Tibial nerve (tissue), 4 donors: ENCODE data around the gene DEF6. TPM values are rescaled to one million over a fixed set of nuclear protein-coding genes. Genes with fewer than 3 reads are reported as not detected.
"Not testable (repeated sequence)": the region's sequence is repeated elsewhere in the genome, so short reads cannot be mapped to it uniquely, and the experiment has no call there.

Experiments
- DNase-seq, 2 donors: peaks; one replicate each; pipeline ENCODE4 v3.0.0-alpha.2; 2019; ENCODE audit warnings: low spot score in 2 of 2
- H3K27ac ChIP-seq, 4 donors: fragments of 200-600 bp; sonication (generic) in 3 of 4; one replicate each; pipeline ENCODE4 v1.5.1; 2017 to 2019; ENCODE audit warnings: mild to moderate bottlenecking in 1 of 4
- H3K27me3 ChIP-seq, 2 donors: fragments of 200-600 bp; sonication (generic) in 1 of 2; one replicate each; pipeline versions ENCODE4 v1.5.1 to v1.6.0; 2017 to 2019
- H3K36me3 ChIP-seq, 3 donors: fragments of 200-600 bp; sonication (generic); one replicate each; pipeline ENCODE4 v1.5.1; 2018 to 2019
- H3K4me1 ChIP-seq, 4 donors: fragments of 200-600 bp; sonication (generic) in 3 of 4; one replicate each; pipeline ENCODE4 v1.5.1; 2017 to 2019
- H3K4me3 ChIP-seq, 4 donors: fragments of 200-600 bp; sonication (generic) in 3 of 4; one replicate each; pipeline ENCODE4 v1.5.1; 2017 to 2019; ENCODE audit warnings: mild to moderate bottlenecking in 1 of 4, moderate library complexity in 1 of 4
- H3K9me3 ChIP-seq, 4 donors: fragments of 200-600 bp; sonication (generic) in 3 of 4; one replicate each; pipeline ENCODE4 v1.5.1; 2017 to 2019
- EP300 ChIP-seq, 2 donors: sonication (generic); formaldehyde crosslinking; IDR thresholded peaks; one replicate each; pipeline ENCODE4 v1.6.1; 2017; ENCODE audit warnings: antibody characterized with exemption in 2 of 2, mild to moderate bottlenecking in 1 of 2
- POLR2A ChIP-seq, 2 donors: fragments of 450-650 bp; IDR thresholded peaks; one replicate each; pipeline ENCODE4 v1.6.1; 2017; ENCODE audit warnings: antibody characterized with exemption in 2 of 2, mild to moderate bottlenecking in 2 of 2, moderate library complexity in 2 of 2
- WGBS, 2 donors: methylation state at CpG; one replicate each; pipeline ENCODE4 v1.1.5; 2018; 5-methylcytosine and 5-hydroxymethylcytosine counted together
- total RNA-seq, 4 donors: library from RNA; depleted of rRNA; stranded (reverse); fragments of >200 nt; gene quantifications; one replicate each; pipeline ENCODE4 v1.1.0, GENCODE V29; 2016
- TF ChIP-seq, protein P1 (sequence below), 5 experiments: fragments of 200-600 bp in 3 of 5; fragments of 450-650 bp in 2 of 5; sonication (generic) in 3 of 5; IDR thresholded peaks; one replicate each; pipeline ENCODE4 v1.5.1; 2016 to 2019; ENCODE audit warnings: antibody characterized with exemption in 5 of 5, mild to moderate bottlenecking in 3 of 5, moderate library complexity in 2 of 5

Gene DEF6
- total RNA-seq, 4 donors from 2014 or later, result 3.3 to 21.9 (median 7.4) TPM

DNA sequence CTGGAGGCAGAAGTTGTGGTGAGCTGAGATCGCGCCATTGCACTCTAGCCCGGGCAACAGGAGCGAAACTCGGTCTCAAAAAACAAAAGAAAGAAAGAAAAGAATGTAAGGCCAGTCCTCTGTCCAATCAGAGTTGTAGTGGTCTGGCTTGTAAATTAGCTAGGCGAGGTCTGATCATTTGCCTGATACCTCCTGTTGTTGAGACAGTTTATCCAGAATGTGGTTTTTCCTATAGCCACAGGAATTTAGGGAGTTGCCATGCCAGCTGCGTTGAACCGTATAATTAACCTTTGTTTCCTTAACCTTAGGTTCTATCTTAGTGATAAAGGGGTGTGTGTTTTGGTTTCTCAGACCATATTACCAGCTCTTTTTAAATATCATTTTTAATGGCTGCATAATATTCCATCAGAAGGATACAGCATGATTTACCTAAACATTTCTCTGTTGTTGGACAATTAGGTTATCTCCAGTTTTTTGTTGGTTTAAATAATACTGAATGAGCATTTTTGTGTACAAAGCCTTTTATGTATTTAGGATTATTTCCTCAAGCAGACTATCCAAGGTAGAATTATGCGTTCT lies 33.0 kb downstream of the DEF6 start:
- WGBS, 2 donors, result 91 to 93% methylated on average over 9 of the region's 9 CpGs

DNA sequence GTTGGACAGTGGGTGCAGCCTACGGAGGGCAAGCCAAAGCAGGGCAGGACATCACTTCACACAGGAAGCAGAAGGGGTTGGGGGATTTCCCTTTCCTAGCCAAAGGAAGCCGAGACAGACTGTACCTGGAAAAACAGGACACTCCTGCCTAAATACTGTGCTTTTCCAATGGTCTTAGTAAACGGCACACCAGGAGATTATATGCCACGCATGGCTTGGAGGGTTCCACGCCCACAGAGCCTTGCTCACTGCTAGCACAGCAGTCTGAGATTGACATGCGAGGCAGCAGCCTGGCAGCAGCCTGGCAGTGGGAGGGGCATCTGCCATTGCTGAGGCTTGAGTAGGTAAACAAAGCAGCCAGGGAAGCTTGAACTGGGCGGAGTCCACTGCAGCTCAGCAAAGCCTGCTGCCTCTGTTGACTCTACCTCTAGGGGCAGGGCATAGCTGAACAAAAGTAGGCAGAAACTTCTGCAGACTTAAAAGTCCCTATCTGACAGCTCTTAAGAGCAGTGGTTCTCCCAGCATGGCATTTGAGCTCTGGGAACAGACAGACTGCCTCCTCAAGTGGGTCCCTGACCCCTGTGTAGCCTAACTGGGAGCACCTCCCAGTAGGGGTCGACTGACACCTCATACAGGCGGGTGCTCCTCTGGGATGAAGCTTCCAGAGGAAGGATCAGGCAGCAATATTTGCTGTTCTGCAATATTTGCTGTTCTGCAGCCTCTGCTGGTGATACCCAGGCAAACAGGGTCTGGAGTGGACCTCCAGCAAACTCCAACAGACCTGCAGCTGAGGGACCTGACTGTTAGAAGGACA lies 34.7 kb downstream of the DEF6 start:
- WGBS, 2 donors, result 78 to 92% methylated on average over 7 to 9 of the region's 9 CpGs
- not testable (repeated sequence) for H3K4me1 ChIP-seq, DNase-seq, H3K9me3 ChIP-seq, H3K27ac ChIP-seq, H3K36me3 ChIP-seq, H3K4me3 ChIP-seq, H3K27me3 ChIP-seq

More for the DNA sequence above, 33.0 kb downstream of the DEF6 start:
- H3K9me3 ChIP-seq, result no peaks in the 10 kb centered on the region
- H3K27ac ChIP-seq, result no peak overlapping the region
- no peaks in the 10 kb centered on the region for H3K36me3 ChIP-seq
- TF ChIP-seq POLR2A (IDR thresholded peaks at IDR 0.05) (no peak), EP300 (IDR thresholded peaks at IDR 0.05) (no peak)
- TF ChIP-seq, protein P1, sequence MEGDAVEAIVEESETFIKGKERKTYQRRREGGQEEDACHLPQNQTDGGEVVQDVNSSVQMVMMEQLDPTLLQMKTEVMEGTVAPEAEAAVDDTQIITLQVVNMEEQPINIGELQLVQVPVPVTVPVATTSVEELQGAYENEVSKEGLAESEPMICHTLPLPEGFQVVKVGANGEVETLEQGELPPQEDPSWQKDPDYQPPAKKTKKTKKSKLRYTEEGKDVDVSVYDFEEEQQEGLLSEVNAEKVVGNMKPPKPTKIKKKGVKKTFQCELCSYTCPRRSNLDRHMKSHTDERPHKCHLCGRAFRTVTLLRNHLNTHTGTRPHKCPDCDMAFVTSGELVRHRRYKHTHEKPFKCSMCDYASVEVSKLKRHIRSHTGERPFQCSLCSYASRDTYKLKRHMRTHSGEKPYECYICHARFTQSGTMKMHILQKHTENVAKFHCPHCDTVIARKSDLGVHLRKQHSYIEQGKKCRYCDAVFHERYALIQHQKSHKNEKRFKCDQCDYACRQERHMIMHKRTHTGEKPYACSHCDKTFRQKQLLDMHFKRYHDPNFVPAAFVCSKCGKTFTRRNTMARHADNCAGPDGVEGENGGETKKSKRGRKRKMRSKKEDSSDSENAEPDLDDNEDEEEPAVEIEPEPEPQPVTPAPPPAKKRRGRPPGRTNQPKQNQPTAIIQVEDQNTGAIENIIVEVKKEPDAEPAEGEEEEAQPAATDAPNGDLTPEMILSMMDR (IDR thresholded peaks at IDR 0.05), result no peak
- no peak overlapping the region for H3K4me3 ChIP-seq
- no peak for DNase-seq
- no peaks in the 10 kb centered on the region for H3K27me3 ChIP-seq
- H3K4me1 ChIP-seq, result no peaks in the 10 kb centered on the region

DNA sequence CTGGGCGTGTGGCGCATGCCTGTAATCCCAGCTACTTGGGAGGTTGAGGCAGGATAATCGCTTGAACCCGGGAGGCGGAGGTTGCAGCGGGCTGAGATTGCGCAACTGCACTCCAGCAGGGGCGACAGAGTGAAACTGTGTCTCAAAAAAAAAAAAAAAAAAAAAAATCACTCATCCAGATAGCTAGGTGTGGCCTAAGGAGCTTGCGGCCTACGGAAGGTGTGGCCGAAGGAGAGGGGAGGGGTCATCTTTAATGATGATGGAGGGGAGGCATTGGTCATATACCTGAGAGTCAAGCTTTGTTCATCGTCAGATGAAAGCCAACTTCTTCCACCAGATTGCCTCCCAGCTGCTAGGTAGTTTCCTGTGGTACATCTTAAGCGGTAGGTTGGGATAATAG lies 43.9 kb downstream of the DEF6 start:
- no peak for DNase-seq
- H3K9me3 ChIP-seq, result no peaks in the 10 kb centered on the region
- H3K4me3 ChIP-seq, result no peak overlapping the region
- 78 to 81% methylated on average over 13 of the region's 13 CpGs for WGBS, 2 donors
- peaks cover 0 to 10% (median 0%) of the 10 kb centered on the region in 3 donors for H3K36me3 ChIP-seq
- TF ChIP-seq, protein P1 (IDR thresholded peaks at IDR 0.05), result no peak
- TF ChIP-seq EP300 (IDR thresholded peaks at IDR 0.05) (no peak), POLR2A (IDR thresholded peaks at IDR 0.05) (no peak)
- no peak overlapping the region for H3K27ac ChIP-seq
- peaks cover 0 to 39% (median 16%) of the 10 kb centered on the region in 4 donors for H3K4me1 ChIP-seq
- H3K27me3 ChIP-seq, result no peaks in the 10 kb centered on the region

DNA sequence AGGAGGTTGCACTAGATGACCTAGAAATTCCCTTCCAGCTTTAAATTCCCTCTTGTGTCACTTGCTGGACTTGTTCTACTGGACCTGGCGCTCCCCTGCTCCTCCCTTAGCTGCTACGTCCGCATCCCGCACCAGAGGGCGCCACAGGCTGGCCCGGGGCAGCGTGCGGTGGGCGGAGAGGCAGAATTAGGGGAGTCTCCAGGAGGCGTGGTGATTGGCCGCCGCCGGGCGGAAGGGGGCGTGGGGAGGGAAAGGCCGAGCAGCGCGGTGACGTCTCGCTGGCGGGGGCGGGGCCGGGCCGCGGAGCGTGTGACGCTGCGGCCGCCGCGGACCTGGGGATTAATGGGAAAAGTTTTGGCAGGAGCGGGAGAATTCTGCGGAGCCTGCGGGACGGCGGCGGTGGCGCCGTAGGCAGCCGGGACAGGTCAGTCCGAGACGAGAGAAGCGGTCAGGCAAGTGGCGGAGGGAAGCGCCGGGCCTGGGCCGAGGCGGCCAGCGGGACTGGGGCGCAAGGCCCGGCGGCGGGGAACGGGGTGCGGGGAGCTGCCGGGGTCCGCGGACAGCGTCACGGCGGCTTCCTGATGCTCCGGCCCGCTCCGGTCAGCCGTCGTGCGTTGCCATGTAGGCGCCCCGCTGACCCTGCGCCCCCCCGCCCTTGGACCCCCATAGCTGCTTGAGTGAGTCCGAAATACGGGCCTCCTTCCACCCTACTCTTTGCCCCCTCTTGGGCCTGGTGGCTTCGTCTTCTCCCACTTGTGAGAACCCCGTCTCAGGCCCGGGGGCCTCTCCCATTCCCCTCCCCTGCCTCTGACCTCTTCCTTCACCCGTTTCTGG lies 44.9 kb downstream of the DEF6 start, which contains the start of gene PPARD:
Gene PPARD, plus strand, starts transcription at position 301 of the 834 bp plus-strand sequence. CDS start 68,530 bp downstream, outside the sequence.
- Histone ChIP-seq H3K4me3 (peak within 1 kb of the TSS; percentile 66 to 85 (median 70)), H3K4me1 (peaks cover 0 to 39% (median 16%) of the 10 kb centered on the region in 4 donors), H3K27me3 (no peaks in the 10 kb centered on the region), H3K27ac (peak within 1 kb of the TSS; percentile 79 to 94 (median 92)), H3K9me3 (no peaks in the 10 kb centered on the region), H3K36me3 (peaks cover 0 to 19% (median 0%) of the 10 kb centered on the region in 3 donors)
- TF ChIP-seq, protein P1 (IDR thresholded peaks at IDR 0.05), result peak; percentile 97 to 99 (median 99)
- peak; percentile 65 to 97 for TF ChIP-seq POLR2A (IDR thresholded peaks at IDR 0.05)
- TF ChIP-seq EP300 (IDR thresholded peaks at IDR 0.05), result peak; percentile 50 to 94
- WGBS, 2 donors, result 0 to 1% methylated on average over 60 to 73 of the region's 77 CpGs
- peak; percentile 96 to 98 for DNase-seq

DNA sequence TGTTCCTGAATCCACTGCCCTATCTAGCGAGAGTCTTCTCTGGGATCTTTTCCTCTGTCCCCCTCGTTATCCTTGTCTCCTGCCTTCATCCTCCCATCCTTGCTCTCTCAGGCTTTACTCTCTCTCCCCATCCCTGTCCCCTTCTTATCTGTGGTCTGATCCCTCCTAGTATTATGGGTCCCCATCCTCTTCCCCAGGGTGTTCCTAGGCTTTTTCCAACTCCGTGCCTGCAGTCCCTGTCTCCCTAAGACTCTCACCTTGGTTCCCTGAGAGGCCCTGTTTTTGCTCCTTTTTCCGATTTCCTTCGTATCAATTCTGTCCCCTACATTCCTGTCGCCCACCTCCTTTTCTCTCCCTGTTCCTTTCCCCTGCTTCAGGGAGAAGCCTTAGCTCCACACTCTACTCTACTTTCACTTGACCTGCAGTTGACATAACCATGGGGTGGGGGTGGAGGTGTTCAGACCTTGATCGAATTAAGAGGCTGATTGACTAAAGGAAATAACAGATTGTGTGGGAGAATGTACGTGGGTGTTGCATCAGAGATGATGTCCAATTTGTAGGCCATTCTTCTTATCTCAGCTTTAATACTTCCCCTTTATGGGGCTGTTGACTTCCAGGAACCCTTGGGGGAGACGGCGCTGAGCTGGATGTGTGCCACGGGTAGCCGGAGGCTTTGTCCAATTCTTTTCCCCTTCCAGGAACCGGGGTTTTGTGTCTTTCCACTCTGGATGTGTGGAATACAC lies 45.6 kb downstream of the DEF6 start:
- peak in 1 of 2 donors; percentile 64 for TF ChIP-seq EP300 (IDR thresholded peaks at IDR 0.05)
- no peak for TF ChIP-seq POLR2A (IDR thresholded peaks at IDR 0.05)
- TF ChIP-seq, protein P1 (IDR thresholded peaks at IDR 0.05), result no peak
- Histone ChIP-seq H3K27ac (peak overlapping the region; percentile 79 to 94 (median 92)), H3K9me3 (no peaks in the 10 kb centered on the region), H3K4me3 (peak overlapping the region; percentile 66 to 85 (median 70)), H3K36me3 (peaks cover 0 to 27% (median 0%) of the 10 kb centered on the region in 3 donors), H3K27me3 (no peaks in the 10 kb centered on the region), H3K4me1 (peaks cover 0 to 39% (median 19%) of the 10 kb centered on the region in 4 donors)
- WGBS, 2 donors, result 10 to 14% methylated on average over 13 of the region's 13 CpGs
- peak in 1 of 2 donors; percentile 53 for DNase-seq
